H4 (cell line): Measurements from ENCODE around the gene RMI2. TPM values are rescaled to one million over a fixed set of nuclear protein-coding genes. Genes with fewer than 3 reads are reported as not detected.

Source experiments
- DNase-seq: peaks from one replicate; pipeline ENCODE4 v3.0.0-alpha.2; 2015; ENCODE audit warnings: low spot score
- total RNA-seq: library from RNA; depleted of rRNA; stranded (reverse); fragments of >200 nt; shearing (Covaris generic); gene quantifications from 2 replicates; pipeline ENCODE4 v1.2.3, GENCODE V29; 2014

The RMI2 gene
- total RNA-seq, 1 experiment from 2014 or later, result 19.9 TPM

GRCh38 chr16:11309895-11310633, 35.2 kb upstream of the RMI2 start:
- peak; percentile 63 for DNase-seq

GRCh38 chr16:11310634-11310977, 34.7 kb upstream of the RMI2 start:
- DNase-seq, result no peak

GRCh38 chr16:11310997-11311561, 34.2 kb upstream of the RMI2 start:
- DNase-seq, result no peak

- peak; percentile 77 for DNase-seq
These were observed 32.4 kb upstream of the RMI2 start for GRCh38 chr16:11312718-11313492.

- no peak for DNase-seq
These were observed 31.6 kb upstream of the RMI2 start for GRCh38 chr16:11313493-11314308.

GRCh38 chr16:11314309-11314894, 30.9 kb upstream of the RMI2 start:
- DNase-seq, result no peak

GRCh38 chr16:11315510-11315909, 29.7 kb upstream of the RMI2 start:
- DNase-seq, result peak; percentile 90

- no peak for DNase-seq
These were observed 28.8 kb upstream of the RMI2 start for GRCh38 chr16:11316331-11317015.

GRCh38 chr16:11318817-11319216, 26.4 kb upstream of the RMI2 start:
- no peak for DNase-seq

GRCh38 chr16:11319529-11320146, 25.6 kb upstream of the RMI2 start:
- no peak for DNase-seq

- DNase-seq, result no peak
These were observed 25.1 kb upstream of the RMI2 start for GRCh38 chr16:11320170-11320569.

- DNase-seq, result no peak
These were observed 23.6 kb upstream of the RMI2 start for GRCh38 chr16:11321662-11322061.

GRCh38 chr16:11322823-11323222, 22.4 kb upstream of the RMI2 start:
- DNase-seq, result no peak

GRCh38 chr16:11323551-11324336, 21.5 kb upstream of the RMI2 start:
- no peak for DNase-seq

GRCh38 chr16:11325404-11326083, 19.7 kb upstream of the RMI2 start:
- no peak for DNase-seq

GRCh38 chr16:11326084-11326736, 19.0 kb upstream of the RMI2 start:
- no peak for DNase-seq

GRCh38 chr16:11326737-11327276, 18.5 kb upstream of the RMI2 start:
- no peak for DNase-seq
